Psoas muscle (tissue), 8 donors: Measurements from ENCODE around the gene CTDSPL2. TPM values are rescaled to one million over a fixed set of nuclear protein-coding genes. Genes with fewer than 3 reads are reported as not detected.

Experiments
- ATAC-seq, 4 donors: fragments of 200-7000 bp; cut with Tn5 transposase; one replicate each; pipeline ENCODE4 v1.9.1; 2020; ENCODE audit warnings: moderate library complexity in 3 of 4, mild to moderate bottlenecking in 2 of 4
- DNase-seq, 2 donors: peaks; one replicate each; pipeline ENCODE4 v3.0.0-alpha.2; 2020
- H3K27ac ChIP-seq: fragments of 200-600 bp; one replicate; pipeline ENCODE4 v1.8.0; 2022
- H3K27me3 ChIP-seq, 3 donors: fragments of 200-600 bp in 1 of 3; one replicate each; pipeline versions ENCODE4 v1.6.1 to v1.8.0; 2013 to 2022; ENCODE audit warnings: low read length in 2 of 3, mild to moderate bottlenecking in 2 of 3, moderate library complexity in 1 of 3; ENCODE audit not compliant: insufficient read depth in 3 of 3
- H3K36me3 ChIP-seq, 2 donors: fragments of 200-600 bp in 1 of 2; one replicate each; pipeline versions ENCODE4 v1.6.1 to v1.8.0; 2013 to 2022; ENCODE audit warnings: low read depth in 1 of 2, mild to moderate bottlenecking in 1 of 2, moderate library complexity in 1 of 2; ENCODE audit not compliant: insufficient read depth in 1 of 2
- H3K4me1 ChIP-seq: fragments of 200-600 bp; one replicate; pipeline ENCODE4 v1.8.0; 2022
- H3K4me3 ChIP-seq: fragments of 200-600 bp; one replicate; pipeline ENCODE4 v1.8.0; 2022; ENCODE audit warnings: mild to moderate bottlenecking
- H3K9me3 ChIP-seq: fragments of 200-600 bp; one replicate; pipeline ENCODE4 v1.8.0; 2022
- WGBS, 3 donors: extraction: QIAGEN DNeasy Blood & Tissue Kit; methylation state at CpG; one replicate each; pipeline versions ENCODE4 v1.1.6 to v1.1.7; 2013; 5-methylcytosine and 5-hydroxymethylcytosine counted together
- intact Hi-C, 2 donors: fragments of 100-400 bp; cut with DNase I; formaldehyde crosslinking; loops; one replicate each; pipeline versions ENCODE4 v1.11.0 to v1.14.2; 2022
- polyA plus RNA-seq, 3 donors: library from polyadenylated mRNA; stranded (reverse); fragments of 200-250 nt; gene quantifications; one replicate each; pipeline ENCODE4 v1.2.3, GENCODE V29; 2013
- total RNA-seq, 4 donors: library from RNA; stranded (reverse); fragmentation: NEBNext Ultra II Directional in 2 of 4; extraction: Animal tissue kit (Norgen Biotek cat#: 25700) in 2 of 4; gene quantifications; one replicate each; pipeline versions ENCODE4 v1.2.1 to v1.2.4, GENCODE V29; 2021 to 2023
- TF ChIP-seq, protein P1 (sequence below): fragments of 200-600 bp; IDR thresholded peaks from one replicate; pipeline ENCODE4 v1.8.0; 2022; ENCODE audit warnings: antibody characterized with exemption
- donor health status: healthy with polysubstance abuse.
- donor health status: DM: no; HTN: no; CAD: no; lungs with moderate emphysema.
- donor health status: Bipolar disorder and iron deficiency.
- donor health status: healthy.
- donor health status: DM: yes; HTN: yes; CAD: no.
- donor health status: DM: no; HTN: no; CAD: no.
- donor health status: DM: no; HTN: no; CAD: no.
- donor health status: DM: yes; HTN: yes; CAD: no.

The CTDSPL2 gene
- total and polyA plus RNA-seq, 7 donors = 3.2 to 18.1 (median 12.1) TPM

DNA sequence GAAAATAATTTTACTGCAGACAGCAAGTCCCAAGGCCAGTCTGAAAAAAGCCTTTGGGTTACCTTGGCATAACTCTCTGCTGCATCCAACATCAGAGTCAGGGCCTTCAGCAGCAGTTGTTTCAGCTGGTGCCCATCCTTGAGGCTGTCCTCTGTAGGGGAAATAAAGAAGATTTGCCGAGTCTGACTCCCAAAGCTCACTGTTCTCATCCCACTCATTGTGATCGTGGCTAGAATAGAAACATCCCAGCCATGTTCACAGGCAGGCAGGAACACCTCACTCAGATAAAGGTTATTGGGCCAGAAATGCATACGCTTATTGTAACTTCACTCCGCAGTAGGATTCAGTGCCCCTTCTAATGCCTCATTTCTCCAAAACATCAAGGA, 138.7 kb downstream of the CTDSPL2 start:
- H3K27ac ChIP-seq = no peak overlapping the region
- H3K27me3 ChIP-seq = no peaks in the 10 kb centered on the region
- H3K4me1 ChIP-seq = peaks cover 5% of the 10 kb centered on the region
- peaks cover 10 to 91% of the 10 kb centered on the region in 2 donors for H3K36me3 ChIP-seq
- H3K4me3 ChIP-seq = no peak overlapping the region
- intact Hi-C loops = no loop called here
- 95 to 98% (median 97%) methylated on average over 4 of the region's 4 CpGs for WGBS, 3 donors
- TF ChIP-seq, protein P1, sequence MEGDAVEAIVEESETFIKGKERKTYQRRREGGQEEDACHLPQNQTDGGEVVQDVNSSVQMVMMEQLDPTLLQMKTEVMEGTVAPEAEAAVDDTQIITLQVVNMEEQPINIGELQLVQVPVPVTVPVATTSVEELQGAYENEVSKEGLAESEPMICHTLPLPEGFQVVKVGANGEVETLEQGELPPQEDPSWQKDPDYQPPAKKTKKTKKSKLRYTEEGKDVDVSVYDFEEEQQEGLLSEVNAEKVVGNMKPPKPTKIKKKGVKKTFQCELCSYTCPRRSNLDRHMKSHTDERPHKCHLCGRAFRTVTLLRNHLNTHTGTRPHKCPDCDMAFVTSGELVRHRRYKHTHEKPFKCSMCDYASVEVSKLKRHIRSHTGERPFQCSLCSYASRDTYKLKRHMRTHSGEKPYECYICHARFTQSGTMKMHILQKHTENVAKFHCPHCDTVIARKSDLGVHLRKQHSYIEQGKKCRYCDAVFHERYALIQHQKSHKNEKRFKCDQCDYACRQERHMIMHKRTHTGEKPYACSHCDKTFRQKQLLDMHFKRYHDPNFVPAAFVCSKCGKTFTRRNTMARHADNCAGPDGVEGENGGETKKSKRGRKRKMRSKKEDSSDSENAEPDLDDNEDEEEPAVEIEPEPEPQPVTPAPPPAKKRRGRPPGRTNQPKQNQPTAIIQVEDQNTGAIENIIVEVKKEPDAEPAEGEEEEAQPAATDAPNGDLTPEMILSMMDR = no peak
- H3K9me3 ChIP-seq = no peaks in the 10 kb centered on the region
- DNase-seq (no peak), ATAC-seq (no peak)

- ATAC-seq (no peak), DNase-seq (no peak)
- H3K4me3 ChIP-seq = no peak overlapping the region
- H3K9me3 ChIP-seq = no peaks in the 10 kb centered on the region
- H3K27me3 ChIP-seq = no peaks in the 10 kb centered on the region
- TF ChIP-seq, protein P1 = no peak
- no peak overlapping the region for H3K27ac ChIP-seq
- H3K36me3 ChIP-seq = peaks cover 10 to 81% of the 10 kb centered on the region in 2 donors
- WGBS, 3 donors = 64 to 68% (median 66%) methylated on average over 3 of the region's 3 CpGs
- intact Hi-C loops = no loop called here
- peaks cover 4% of the 10 kb centered on the region for H3K4me1 ChIP-seq
Measured at GRCh38 chr15:44568338-44568737, 140.9 kb downstream of the CTDSPL2 start.

DNA sequence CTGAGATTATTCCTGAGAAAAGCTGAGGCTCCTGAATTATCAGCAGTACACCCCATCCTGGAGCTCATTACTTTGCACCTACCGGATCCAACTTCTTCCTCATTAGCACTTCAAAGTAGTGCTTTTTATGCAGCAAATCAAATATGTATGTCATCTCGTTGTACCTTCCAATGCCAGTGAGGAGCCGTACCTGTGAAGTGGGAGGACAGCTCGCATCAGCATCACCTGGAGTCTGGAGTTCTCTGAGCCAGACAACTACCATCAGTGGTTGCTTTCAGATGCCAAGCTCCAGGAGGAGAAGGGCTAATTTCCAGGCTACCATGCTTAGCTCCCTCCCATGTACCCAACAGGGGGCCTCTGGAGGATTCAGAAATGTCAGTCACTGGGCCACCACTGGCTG, 141.9 kb downstream of the CTDSPL2 start:
- TF ChIP-seq, protein P1 = no peak
- Histone ChIP-seq H3K4me1 (no peaks in the 10 kb centered on the region), H3K4me3 (no peak overlapping the region), H3K36me3 (peaks cover 10 to 81% of the 10 kb centered on the region in 2 donors), H3K27me3 (no peaks in the 10 kb centered on the region), H3K9me3 (no peaks in the 10 kb centered on the region), H3K27ac (no peak overlapping the region)
- 92 to 94% (median 94%) methylated on average over 4 of the region's 4 CpGs for WGBS, 3 donors
- DNase-seq = no peak
- intact Hi-C loops = no loop called here
- ATAC-seq = no peak

DNA sequence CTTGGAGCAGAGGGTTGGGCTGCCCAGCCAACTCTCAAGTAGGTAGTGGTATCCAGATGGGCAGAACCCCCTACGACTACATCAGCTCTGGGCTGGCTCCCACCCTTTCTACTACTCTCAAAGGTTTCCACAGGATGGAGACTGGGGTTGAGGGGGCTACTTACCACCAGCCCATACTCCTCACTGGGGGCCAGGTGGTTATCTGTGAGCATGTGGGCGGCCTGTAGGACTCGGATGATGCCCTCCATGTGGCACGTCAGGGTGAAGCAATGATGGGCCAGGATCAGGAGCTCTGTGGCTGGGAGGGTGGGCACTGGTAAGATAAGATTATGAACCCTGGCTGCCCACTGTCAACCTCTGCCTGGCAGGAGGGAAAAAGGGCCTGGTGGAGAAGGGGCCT, 142.9 kb downstream of the CTDSPL2 start:
- 91 to 97% (median 92%) methylated on average over 4 of the region's 4 CpGs for WGBS, 3 donors
- Histone ChIP-seq H3K27me3 (no peaks in the 10 kb centered on the region), H3K27ac (no peak overlapping the region), H3K36me3 (peaks cover 4 to 75% of the 10 kb centered on the region in 2 donors), H3K4me1 (no peaks in the 10 kb centered on the region), H3K4me3 (no peak overlapping the region), H3K9me3 (no peaks in the 10 kb centered on the region)
- ATAC-seq (peak in 2 of 4 donors; percentile 9), DNase-seq (no peak)
- TF ChIP-seq, protein P1 = no peak
- intact Hi-C loops = no loop called here

DNA sequence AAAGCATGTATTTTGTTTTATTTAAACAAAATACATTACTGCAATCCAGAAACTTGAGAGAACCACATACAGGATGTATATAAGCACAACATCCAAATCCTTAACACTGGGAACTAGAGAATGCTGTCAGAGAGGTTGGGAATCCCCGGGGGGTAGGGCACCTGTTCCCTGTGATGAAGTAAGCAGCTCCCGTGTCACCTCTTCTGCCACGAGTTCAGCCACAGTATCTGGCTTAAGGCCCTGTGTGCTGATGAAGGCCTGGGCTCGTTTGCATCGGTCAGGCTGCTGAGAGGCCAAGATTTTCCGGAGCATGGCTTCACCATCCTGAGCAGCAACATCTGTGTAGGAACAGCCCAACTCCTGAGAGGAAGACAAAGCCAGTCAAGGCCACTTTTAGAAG, 146.0 kb downstream of the CTDSPL2 start:
- ATAC-seq = peak; percentile 62 to 80 (median 65)
- peaks cover 0 to 44% of the 10 kb centered on the region in 2 donors for H3K36me3 ChIP-seq
- no peaks in the 10 kb centered on the region for H3K27me3 ChIP-seq
- 40 to 51% (median 47%) methylated on average over 6 of the region's 6 CpGs for WGBS, 3 donors
- no peak overlapping the region for H3K4me3 ChIP-seq
- intact Hi-C loops = no loop called here
- no peaks in the 10 kb centered on the region for H3K4me1 ChIP-seq
- H3K27ac ChIP-seq = peak overlapping the region; percentile 58
- TF ChIP-seq, protein P1 = no peak
- no peaks in the 10 kb centered on the region for H3K9me3 ChIP-seq
- no peak for DNase-seq
